ENCODE measurements around the gene ENOX1. TPM values are rescaled to one million over a fixed set of nuclear protein-coding genes. Genes with fewer than 3 reads are reported as not detected.

ENOX1 gene
- total and polyA plus RNA-seq, 2 of the 8 experiments (the other 6 are each of a cell fraction or from before 2014, with no cell fraction given), result 0.23 to 0.37 TPM

DNA sequence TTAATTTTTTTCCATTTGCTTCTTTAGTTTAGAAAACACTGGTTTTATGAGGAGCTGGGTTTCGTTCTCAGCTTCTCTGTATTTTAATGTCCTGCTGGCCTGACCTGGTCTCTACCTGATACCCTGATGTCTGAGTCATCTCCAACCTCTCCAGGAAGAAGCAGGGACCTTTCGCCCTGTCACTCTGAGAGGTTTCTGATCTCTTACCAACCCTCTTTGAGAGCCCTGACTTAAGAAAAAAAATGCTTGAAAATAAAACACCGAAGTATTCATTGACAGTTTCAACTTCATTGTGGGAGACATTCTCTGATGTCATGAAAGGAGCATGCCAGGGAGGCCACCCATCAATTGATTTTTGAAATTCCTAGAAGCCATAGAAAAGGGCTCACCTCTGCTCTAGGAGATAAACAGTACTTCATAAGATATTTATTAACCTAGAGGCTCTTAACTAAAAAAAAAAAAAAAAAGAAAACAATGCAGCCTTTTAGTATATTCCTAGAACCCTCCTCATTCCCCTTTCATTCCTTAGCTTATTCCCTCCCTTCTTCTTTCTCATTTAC, 234.8 kb downstream of the ENOX1 start:
- WGBS, 2 experiments (ENCODE audit: extremely low coverage in 1 of 2, insufficient coverage in 1 of 2, insufficient read length in 1 of 2, insufficient replicate concordance in 2 of 2, low coverage in 1 of 2, low lambda C conversion rate in 2 of 2, missing lambda C conversion rate in 1 of 2), result 98% methylated on average over 3 of the region's 3 CpGs; no CpG with 5 or more reads in 1 of the 2 experiments
- Histone ChIP-seq H4K91ac (replicated peaks; ENCODE audit: insufficient read length, low read length) (no peak overlapping the region), H3K79me1 (ENCODE audit: low read depth, low read length) (no peaks in the 10 kb centered on the region), H3K23me2 (ENCODE audit: low read depth, low read length) (no peaks in the 10 kb centered on the region), H4K8ac (ENCODE audit: extremely low read depth, insufficient read depth, low read length) (no peak overlapping the region), H3K4me2 (ENCODE audit: insufficient read depth in 1 of 2, low read depth in 2 of 2, low read length in 2 of 2) (no peak overlapping the region), H2BK120ac (replicated peaks; ENCODE audit: low read depth, low read length) (no peak overlapping the region), H3K9me3 (ENCODE audit: insufficient read depth in 2 of 2, low read depth in 1 of 2, low read length in 1 of 2) (no peaks in the 10 kb centered on the region), H3K27ac (ENCODE audit: low read depth, low read length) (no peak overlapping the region), H3K9ac (replicated peaks in 1 of 4; ENCODE audit: extremely low read depth in 1 of 4, low read depth in 3 of 4, low read length in 3 of 4) (no peak overlapping the region), H4K5ac (ENCODE audit: insufficient read length, low read depth, low read length) (no peak overlapping the region), H3K23ac (ENCODE audit: insufficient read length) (no peak overlapping the region), H2BK15ac (ENCODE audit: low read length) (no peak overlapping the region), H2BK5ac (ENCODE audit: low read depth, low read length) (no peak overlapping the region), H3K27me3 (replicated peaks in 1 of 4; ENCODE audit: control insufficient read depth in 3 of 4, extremely low read depth in 1 of 4, insufficient read depth in 3 of 4, low read length in 3 of 4) (no peaks in the 10 kb centered on the region), H2BK20ac (ENCODE audit: low read length) (no peak overlapping the region), H3K4me3 (ENCODE audit: extremely low read depth in 1 of 4, insufficient read depth in 2 of 4, low read depth in 3 of 4, low read length in 4 of 4) (no peak overlapping the region), H2AFZ (ENCODE audit: low read length) (no peak overlapping the region), H2AK5ac (ENCODE audit: low read depth, low read length) (no peak overlapping the region), H3K18ac (ENCODE audit: extremely low read depth, low read length) (no peak overlapping the region), H4K20me1 (replicated peaks in 1 of 2; ENCODE audit: control insufficient read depth in 1 of 2, insufficient read depth in 2 of 2, low read length in 2 of 2) (no peaks in the 10 kb centered on the region), H3K4ac (replicated peaks; ENCODE audit: insufficient read length, low read depth, low read length) (no peak overlapping the region), H3K4me1 (replicated peaks in 1 of 4; ENCODE audit: control insufficient read depth in 3 of 4, insufficient read depth in 4 of 4, low read length in 3 of 4) (no peaks in the 10 kb centered on the region), H3K14ac (ENCODE audit: insufficient read length) (no peak overlapping the region), H3K36me3 (ENCODE audit: control insufficient read depth in 2 of 4, insufficient read depth in 4 of 4, low read length in 3 of 4) (no peaks in the 10 kb centered on the region), H3K79me2 (ENCODE audit: control insufficient read depth in 1 of 2, insufficient read depth in 2 of 2, low read length in 2 of 2) (no peaks in the 10 kb centered on the region), H3K56ac (replicated peaks; ENCODE audit: insufficient read length, low read depth, low read length) (no peak overlapping the region), H2BK12ac (ENCODE audit: low read depth, low read length) (no peak overlapping the region)
- DNase-seq (ENCODE audit: low read depth in 1 of 2, low spot score in 2 of 2) (no peak), FAIRE-seq (no peak)
- CTCF ChIA-PET (ENCODE audit: partially characterized antibody), result no interaction called here
- TF ChIP-seq CTCF (IDR thresholded peaks at IDR 0.05; ENCODE audit: control extremely low read depth in 1 of 3, insufficient read depth in 1 of 3, low read depth in 1 of 3, low read length in 3 of 3), result no peak
- POLR2A ChIA-PET (ENCODE audit: partially characterized antibody), result no interaction called here

Measured in H1 (cell line).